ENCODE measurements around the gene DNAH17.

GRCh38 chr17:78611607-78612006 lies 34.4 kb upstream of the DNAH17 start:
- TF ChIP-seq EZH2 (IDR thresholded peaks at IDR 0.05) (no peak), CTCF (IDR thresholded peaks at IDR 0.05) (no peak), EZH2phosphoT487 (IDR thresholded peaks at IDR 0.05) (no peak)
